Tibial artery (tissue), 4 donors: ENCODE results near the gene NIPSNAP3A.

Experiments
- DNase-seq, 2 donors: peaks; one replicate each; pipeline ENCODE4 v3.0.0-alpha.2; 2019
- H3K27ac ChIP-seq, 2 donors: fragments of 200-600 bp; sonication (generic) in 1 of 2; 1 replicate in 1 of 2; 2 replicates in 1 of 2; pipeline ENCODE4 v1.5.1; 2018 to 2019; ENCODE audit warnings: mild to moderate bottlenecking in 1 of 2
- H3K27me3 ChIP-seq, 2 donors: fragments of 200-600 bp; sonication (generic) in 1 of 2; one replicate each; pipeline versions ENCODE4 v1.5.1 to v1.6.0; 2016 to 2019
- H3K36me3 ChIP-seq, 3 donors: fragments of 200-600 bp; sonication (generic) in 2 of 3; one replicate each; pipeline ENCODE4 v1.5.1; 2016 to 2019; ENCODE audit warnings: mild to moderate bottlenecking in 2 of 3
- H3K4me1 ChIP-seq, 4 donors: fragments of 200-600 bp; sonication (generic) in 2 of 4; 1 replicate in 3 of 4; 2 replicates in 1 of 4; pipeline ENCODE4 v1.5.1; 2016 to 2019
- H3K4me3 ChIP-seq, 2 donors: fragments of 200-600 bp; sonication (generic) in 1 of 2; 1 replicate in 1 of 2; 2 replicates in 1 of 2; pipeline ENCODE4 v1.5.1; 2018 to 2019; ENCODE audit warnings: mild to moderate bottlenecking in 2 of 2
- H3K9me3 ChIP-seq, 3 donors: fragments of 200-600 bp; sonication (generic) in 1 of 3; one replicate each; pipeline ENCODE4 v1.5.1; 2016 to 2019
- intact Hi-C: fragments of 100-400 bp; cut with DNase I; formaldehyde crosslinking; loops from one replicate; pipeline ENCODE4 v1.15.0; 2023; ENCODE audit warnings: low total_unique reads
- TF ChIP-seq, protein P1 (sequence below), 2 experiments: fragments of 200-600 bp in 1 of 2; fragments of 450-650 bp in 1 of 2; IDR thresholded peaks; one replicate each; pipeline ENCODE4 v1.5.1; 2017 to 2019; ENCODE audit warnings: antibody characterized with exemption in 2 of 2, mild to moderate bottlenecking in 1 of 2, moderate library complexity in 1 of 2

NIPSNAP3A gene

DNA sequence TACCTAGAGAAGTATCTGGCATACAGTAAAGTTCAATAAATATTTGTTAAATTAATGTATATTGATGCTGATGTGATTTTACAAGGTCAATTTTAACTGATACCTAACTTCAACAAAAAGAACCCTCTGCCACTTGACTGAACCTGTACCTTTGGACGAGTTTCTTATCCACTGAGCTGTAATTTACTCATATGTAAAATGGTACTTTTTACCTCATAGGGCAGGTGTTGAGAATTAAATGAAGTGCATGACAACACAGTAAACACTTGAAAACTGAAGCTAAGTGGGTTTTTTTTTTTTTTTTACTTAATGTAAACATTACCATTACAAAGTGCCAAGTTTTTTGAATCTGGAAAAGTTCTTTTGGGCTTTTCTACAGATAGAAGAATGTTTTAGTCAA is 31.9 kb downstream of the NIPSNAP3A start:
- DNase-seq: no peak
- Histone ChIP-seq H3K4me3 (no peak overlapping the region), H3K4me1 (peaks cover 0 to 22% (median 9%) of the 10 kb centered on the region in 4 donors), H3K27ac (no peak overlapping the region), H3K36me3 (peaks cover 20 to 27% (median 25%) of the 10 kb centered on the region in 3 donors), H3K9me3 (no peaks in the 10 kb centered on the region), H3K27me3 (no peaks in the 10 kb centered on the region)
- intact Hi-C loops: no loop called here
- TF ChIP-seq, protein P1, sequence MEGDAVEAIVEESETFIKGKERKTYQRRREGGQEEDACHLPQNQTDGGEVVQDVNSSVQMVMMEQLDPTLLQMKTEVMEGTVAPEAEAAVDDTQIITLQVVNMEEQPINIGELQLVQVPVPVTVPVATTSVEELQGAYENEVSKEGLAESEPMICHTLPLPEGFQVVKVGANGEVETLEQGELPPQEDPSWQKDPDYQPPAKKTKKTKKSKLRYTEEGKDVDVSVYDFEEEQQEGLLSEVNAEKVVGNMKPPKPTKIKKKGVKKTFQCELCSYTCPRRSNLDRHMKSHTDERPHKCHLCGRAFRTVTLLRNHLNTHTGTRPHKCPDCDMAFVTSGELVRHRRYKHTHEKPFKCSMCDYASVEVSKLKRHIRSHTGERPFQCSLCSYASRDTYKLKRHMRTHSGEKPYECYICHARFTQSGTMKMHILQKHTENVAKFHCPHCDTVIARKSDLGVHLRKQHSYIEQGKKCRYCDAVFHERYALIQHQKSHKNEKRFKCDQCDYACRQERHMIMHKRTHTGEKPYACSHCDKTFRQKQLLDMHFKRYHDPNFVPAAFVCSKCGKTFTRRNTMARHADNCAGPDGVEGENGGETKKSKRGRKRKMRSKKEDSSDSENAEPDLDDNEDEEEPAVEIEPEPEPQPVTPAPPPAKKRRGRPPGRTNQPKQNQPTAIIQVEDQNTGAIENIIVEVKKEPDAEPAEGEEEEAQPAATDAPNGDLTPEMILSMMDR (IDR thresholded peaks at IDR 0.05): no peak

DNA sequence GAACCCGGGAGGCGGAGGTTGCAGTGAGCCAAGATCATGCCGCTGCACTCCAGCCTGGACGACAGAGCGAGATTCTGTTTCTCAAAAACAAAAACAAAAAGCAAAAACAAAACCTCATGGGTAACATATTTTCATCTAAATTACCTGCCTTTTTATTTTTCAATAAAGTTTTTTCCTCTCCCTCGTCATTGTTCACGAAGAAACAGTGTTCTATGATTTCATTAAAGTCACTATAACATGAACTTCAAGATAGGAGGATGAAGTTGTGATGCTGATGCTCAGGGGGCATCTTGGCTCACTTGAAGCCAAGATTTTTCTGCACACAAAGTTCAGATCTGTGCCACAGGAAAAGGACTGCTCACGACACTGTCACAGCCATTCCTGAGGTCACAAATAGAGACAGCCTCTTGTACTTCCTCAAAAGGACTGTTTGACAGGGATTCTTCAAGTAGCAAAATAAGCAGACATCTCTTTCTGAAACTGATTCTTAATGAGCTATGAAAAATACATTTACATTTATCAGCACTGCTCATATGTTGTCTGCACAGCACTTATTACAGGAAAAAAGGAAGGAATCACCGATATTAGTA is 32.6 kb downstream of the NIPSNAP3A start:
- Histone ChIP-seq H3K4me1 (peaks cover 0 to 22% (median 9%) of the 10 kb centered on the region in 4 donors), H3K4me3 (no peak overlapping the region), H3K27me3 (no peaks in the 10 kb centered on the region), H3K9me3 (no peaks in the 10 kb centered on the region), H3K27ac (no peak overlapping the region), H3K36me3 (peaks cover 27 to 35% (median 27%) of the 10 kb centered on the region in 3 donors)
- DNase-seq: no peak
- TF ChIP-seq, protein P1 (IDR thresholded peaks at IDR 0.05): no peak
- intact Hi-C loops: no loop called here

DNA sequence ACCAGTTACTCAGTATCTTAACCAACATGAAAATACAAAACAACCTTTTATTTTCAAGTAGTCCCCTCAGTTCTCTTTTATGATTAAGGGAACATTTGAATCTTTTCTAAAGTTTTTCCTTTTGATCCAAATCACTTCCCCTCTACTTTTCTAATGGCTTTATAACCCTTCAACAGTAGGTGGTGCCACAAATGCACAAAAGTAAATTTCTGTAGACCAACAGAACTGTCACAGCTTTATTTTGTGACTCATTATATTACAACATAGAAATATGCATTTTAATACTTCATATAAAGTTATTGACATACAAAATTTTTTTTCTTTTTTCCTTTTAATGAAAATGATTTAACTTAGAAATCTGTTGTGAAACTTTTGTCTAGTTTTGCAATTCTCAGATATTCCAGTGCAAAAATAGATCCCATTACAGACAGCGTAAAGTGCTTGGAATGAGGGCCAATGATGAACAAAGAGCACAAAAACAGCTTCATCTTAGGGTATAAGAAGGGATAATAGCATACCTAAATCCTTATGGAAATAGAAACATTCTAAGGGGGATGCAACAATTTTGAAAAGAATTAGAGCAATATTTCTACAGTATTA is 33.4 kb downstream of the NIPSNAP3A start:
- peaks cover 31 to 43% (median 32%) of the 10 kb centered on the region in 3 donors for H3K36me3 ChIP-seq
- no peak overlapping the region for H3K4me3 ChIP-seq
- DNase-seq: no peak
- intact Hi-C loops: no loop called here
- no peak overlapping the region for H3K27ac ChIP-seq
- no peaks in the 10 kb centered on the region for H3K27me3 ChIP-seq
- TF ChIP-seq, protein P1 (IDR thresholded peaks at IDR 0.05): peak in 1 of 2 experiments; percentile 14
- no peaks in the 10 kb centered on the region for H3K9me3 ChIP-seq
- H3K4me1 ChIP-seq: peaks cover 0 to 19% (median 9%) of the 10 kb centered on the region in 4 donors

DNA sequence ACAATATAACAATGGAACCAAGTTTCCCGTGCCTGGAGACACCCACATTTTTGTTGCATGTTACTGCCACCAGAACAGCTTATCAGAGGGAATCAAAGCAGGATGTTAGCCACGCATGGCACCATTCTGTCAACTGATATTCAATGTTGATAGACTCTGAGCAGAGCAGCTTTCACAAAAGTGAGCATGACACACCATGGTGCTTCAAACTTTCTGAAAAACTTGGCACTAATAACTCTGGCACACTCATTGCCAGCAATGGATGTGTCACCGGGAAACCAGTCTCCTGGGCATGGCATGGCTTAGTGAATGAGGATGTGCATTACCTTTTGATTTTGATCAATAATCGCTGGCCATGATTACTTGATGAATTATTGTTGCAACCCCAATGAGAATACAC is 36.1 kb downstream of the NIPSNAP3A start:
- intact Hi-C loops: no loop called here
- no peak for DNase-seq
- no peaks in the 10 kb centered on the region for H3K9me3 ChIP-seq
- H3K27ac ChIP-seq: no peak overlapping the region
- TF ChIP-seq, protein P1 (IDR thresholded peaks at IDR 0.05): no peak
- H3K36me3 ChIP-seq: peaks cover 53 to 70% (median 58%) of the 10 kb centered on the region in 3 donors
- peaks cover 0 to 4% (median 0%) of the 10 kb centered on the region in 4 donors for H3K4me1 ChIP-seq
- no peaks in the 10 kb centered on the region for H3K27me3 ChIP-seq
- no peak overlapping the region for H3K4me3 ChIP-seq

DNA sequence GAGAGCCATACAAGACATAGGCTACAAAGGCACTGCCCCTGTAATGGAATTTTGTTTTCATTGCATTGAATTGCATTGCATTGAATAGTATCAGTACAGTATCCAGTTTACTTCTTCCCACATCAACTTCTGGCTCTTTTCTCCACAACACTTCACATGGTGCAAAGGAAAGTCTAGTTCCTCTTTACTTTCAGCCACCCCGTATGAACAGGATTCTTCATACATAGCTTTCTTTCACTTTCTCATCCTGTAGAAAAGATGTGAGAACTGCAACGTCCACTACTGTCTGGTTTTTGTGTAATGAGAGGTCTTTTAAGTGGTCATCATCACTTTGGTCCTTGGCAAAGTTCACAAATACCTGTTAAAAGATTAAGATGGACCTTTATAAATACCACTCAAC is 36.6 kb downstream of the NIPSNAP3A start:
- no peak for DNase-seq
- TF ChIP-seq, protein P1 (IDR thresholded peaks at IDR 0.05): no peak
- H3K4me3 ChIP-seq: no peak overlapping the region
- H3K36me3 ChIP-seq: peaks cover 58 to 75% (median 63%) of the 10 kb centered on the region in 3 donors
- peaks cover 0 to 4% (median 0%) of the 10 kb centered on the region in 4 donors for H3K4me1 ChIP-seq
- intact Hi-C loops: no loop called here
- no peaks in the 10 kb centered on the region for H3K27me3 ChIP-seq
- H3K27ac ChIP-seq: no peak overlapping the region
- no peaks in the 10 kb centered on the region for H3K9me3 ChIP-seq
